MM.1S (cell line): Measurements from ENCODE around the gene FARS2.

Experiments used
- DNase-seq: peaks from one replicate; pipeline ENCODE4 v3.0.0-alpha.2; 2015
- H2AFZ ChIP-seq: fragments of 300-600 bp; sonication (generic); 2 replicates; pipeline ENCODE4 v1.6.0; 2016; ENCODE audit warnings: antibody characterized with exemption, low read length
- H3F3A ChIP-seq: fragments of 300-600 bp; sonication (generic); 2 replicates; pipeline ENCODE4 v1.6.1; 2016; ENCODE audit warnings: mild to moderate bottlenecking, antibody characterized with exemption, low read length, moderate library complexity, mixed read lengths; ENCODE audit not compliant: insufficient read depth
- H3K27ac ChIP-seq: fragments of 300-600 bp; sonication (generic); 2 replicates; pipeline ENCODE4 v1.5.1; 2016; ENCODE audit warnings: mild to moderate bottlenecking, low read length
- H3K27me3 ChIP-seq: fragments of 300-600 bp; sonication (generic); replicated peaks from 2 replicates; pipeline ENCODE4 v1.6.0; 2016; ENCODE audit warnings: low read length; ENCODE audit not compliant: insufficient read depth
- H3K36me3 ChIP-seq: fragments of 300-600 bp; sonication (generic); replicated peaks from 2 replicates; pipeline ENCODE4 v1.6.1; 2016; ENCODE audit warnings: mild to moderate bottlenecking, low read length, mixed read lengths; ENCODE audit not compliant: insufficient read depth
- H3K4me1 ChIP-seq: fragments of 300-600 bp; sonication (generic); 2 replicates; pipeline ENCODE4 v1.6.1; 2016; ENCODE audit warnings: low read length, mixed read lengths
- H3K4me2 ChIP-seq: fragments of 300-600 bp; sonication (generic); 2 replicates; pipeline ENCODE4 v1.6.0; 2016; ENCODE audit warnings: low read depth, low read length
- H3K4me3 ChIP-seq: fragments of 300-600 bp; sonication (generic); 2 replicates; pipeline ENCODE4 v1.5.1; 2016; ENCODE audit warnings: low read length, mixed read lengths
- H3K79me2 ChIP-seq: fragments of 300-600 bp; sonication (generic); 2 replicates; pipeline ENCODE4 v1.6.1; 2016; ENCODE audit warnings: mixed run types, low read length, mixed read lengths
- H3K9ac ChIP-seq: fragments of 300-600 bp; sonication (generic); 2 replicates; pipeline ENCODE4 v1.6.1; 2016; ENCODE audit warnings: low read length, mixed read lengths
- H3K9me2 ChIP-seq: fragments of 300-600 bp; sonication (generic); replicated peaks from 2 replicates; pipeline ENCODE4 v1.6.1; 2016; ENCODE audit warnings: mild to moderate bottlenecking, low read length, mixed read lengths; ENCODE audit not compliant: insufficient read depth
- H3K9me3 ChIP-seq: fragments of 300-600 bp; sonication (generic); replicated peaks from 2 replicates; pipeline ENCODE4 v1.6.1; 2016; ENCODE audit warnings: mild to moderate bottlenecking, low read length, mixed read lengths; ENCODE audit not compliant: insufficient read depth
- H4K20me1 ChIP-seq: fragments of 300-600 bp; sonication (generic); 2 replicates; pipeline ENCODE4 v1.6.1; 2016; ENCODE audit warnings: mild to moderate bottlenecking, low read length, moderate library complexity, mixed read lengths; ENCODE audit not compliant: insufficient read depth
- CTCF ChIP-seq: fragments of 300-600 bp; sonication (generic); IDR thresholded peaks from 2 replicates; pipeline ENCODE4 v1.5.1; 2016; ENCODE audit warnings: antibody characterized with exemption, low read length, mixed read lengths
- EZH2 ChIP-seq: fragments of 300-600 bp; sonication (generic); optimal IDR thresholded peaks from 2 replicates; pipeline ENCODE3; 2017; ENCODE audit warnings: low read depth, mild to moderate bottlenecking, antibody characterized with exemption, low read length, mixed read lengths
- EZH2phosphoT487 ChIP-seq: fragments of 300-600 bp; sonication (generic); IDR thresholded peaks from 2 replicates; pipeline ENCODE4 v1.6.1; 2018; ENCODE audit warnings: antibody characterized with exemption, low read length

The FARS2 gene

GRCh38 chr6:5492356-5492755 is 231.0 kb downstream of the FARS2 start:
- H3K9me3 ChIP-seq = no peaks in the 10 kb centered on the region
- H4K20me1 ChIP-seq = no peaks in the 10 kb centered on the region
- no peak for DNase-seq
- H3K79me2 ChIP-seq = no peaks in the 10 kb centered on the region
- H3K27ac ChIP-seq = no peak overlapping the region
- H3K9ac ChIP-seq = no peak overlapping the region
- no peak for TF ChIP-seq CTCF
- no peak for TF ChIP-seq EZH2
- no peak for TF ChIP-seq EZH2phosphoT487
- H3K4me2 ChIP-seq = no peak overlapping the region
- H3F3A ChIP-seq = no peaks in the 10 kb centered on the region
- H3K27me3 ChIP-seq = no peaks in the 10 kb centered on the region
- H3K9me2 ChIP-seq = no peaks in the 10 kb centered on the region
- H3K4me1 ChIP-seq = no peaks in the 10 kb centered on the region
- no peak overlapping the region for H2AFZ ChIP-seq
- no peak overlapping the region for H3K4me3 ChIP-seq
- H3K36me3 ChIP-seq = no peaks in the 10 kb centered on the region

GRCh38 chr6:5493806-5494205 is 232.5 kb downstream of the FARS2 start:
- H3F3A ChIP-seq = no peaks in the 10 kb centered on the region
- no peak overlapping the region for H3K9ac ChIP-seq
- H3K27me3 ChIP-seq = no peaks in the 10 kb centered on the region
- H3K4me3 ChIP-seq = no peak overlapping the region
- no peaks in the 10 kb centered on the region for H3K9me3 ChIP-seq
- H3K79me2 ChIP-seq = no peaks in the 10 kb centered on the region
- no peak for DNase-seq
- no peak overlapping the region for H3K27ac ChIP-seq
- no peaks in the 10 kb centered on the region for H3K36me3 ChIP-seq
- no peaks in the 10 kb centered on the region for H4K20me1 ChIP-seq
- TF ChIP-seq EZH2 = no peak
- TF ChIP-seq CTCF = no peak
- TF ChIP-seq EZH2phosphoT487 = no peak
- H3K9me2 ChIP-seq = no peaks in the 10 kb centered on the region
- no peaks in the 10 kb centered on the region for H3K4me1 ChIP-seq
- H2AFZ ChIP-seq = no peak overlapping the region
- H3K4me2 ChIP-seq = no peak overlapping the region

- H4K20me1 ChIP-seq = no peaks in the 10 kb centered on the region
- H3K79me2 ChIP-seq = no peaks in the 10 kb centered on the region
- DNase-seq = no peak
- no peak overlapping the region for H3K27ac ChIP-seq
- no peak overlapping the region for H2AFZ ChIP-seq
- no peak overlapping the region for H3K4me3 ChIP-seq
- no peaks in the 10 kb centered on the region for H3K9me3 ChIP-seq
- TF ChIP-seq EZH2 = no peak
- no peak for TF ChIP-seq CTCF
- TF ChIP-seq EZH2phosphoT487 = no peak
- no peaks in the 10 kb centered on the region for H3K4me1 ChIP-seq
- no peaks in the 10 kb centered on the region for H3K27me3 ChIP-seq
- H3K9me2 ChIP-seq = no peaks in the 10 kb centered on the region
- no peaks in the 10 kb centered on the region for H3K36me3 ChIP-seq
- H3F3A ChIP-seq = no peaks in the 10 kb centered on the region
- no peak overlapping the region for H3K9ac ChIP-seq
- H3K4me2 ChIP-seq = no peak overlapping the region
Observed at GRCh38 chr6:5497896-5498578, 236.7 kb downstream of the FARS2 start.
